Lower leg skin (tissue), 4 donors: ENCODE results near the gene SRA1. TPM values are rescaled to one million over a fixed set of nuclear protein-coding genes. Genes with fewer than 3 reads are reported as not detected.

Source experiments
- DNase-seq, 2 donors: peaks; one replicate each; pipeline ENCODE4 v3.0.0-alpha.2; 2019; ENCODE audit warnings: low spot score in 2 of 2
- H3K4me3 ChIP-seq: fragments of 200-600 bp; sonication (generic); 2 replicates; pipeline ENCODE4 v1.5.1; 2017; ENCODE audit warnings: mild to moderate bottlenecking, low read depth; ENCODE audit not compliant: poor library complexity, severe bottlenecking
- POLR2A ChIP-seq, 2 donors: fragments of 450-650 bp; IDR thresholded peaks; one replicate each; pipeline ENCODE4 v1.6.1; 2016 to 2017; ENCODE audit warnings: antibody characterized with exemption in 2 of 2, mild to moderate bottlenecking in 1 of 2, moderate library complexity in 1 of 2
- WGBS, 2 donors: methylation state at CpG; one replicate each; pipeline ENCODE4 v1.1.5; 2018; 5-methylcytosine and 5-hydroxymethylcytosine counted together
- intact Hi-C: fragments of 100-400 bp; cut with DNase I; formaldehyde crosslinking; loops from one replicate; pipeline ENCODE4 v1.15.0; 2023; ENCODE audit warnings: low total_unique reads
- total RNA-seq, 4 donors: library from RNA; depleted of rRNA; stranded (reverse); fragments of >200 nt; gene quantifications; one replicate each; pipeline ENCODE4 v1.1.0, GENCODE V29; 2016
- TF ChIP-seq, protein P1 (sequence below), 3 donors: fragments of 450-650 bp; IDR thresholded peaks; one replicate each; pipeline ENCODE4 v1.5.1; 2016; ENCODE audit warnings: antibody characterized with exemption in 3 of 3, mild to moderate bottlenecking in 3 of 3, moderate library complexity in 2 of 3

Gene SRA1
- total RNA-seq, 4 donors from 2014 or later: 11.4 to 23.9 (median 14.6) TPM

DNA sequence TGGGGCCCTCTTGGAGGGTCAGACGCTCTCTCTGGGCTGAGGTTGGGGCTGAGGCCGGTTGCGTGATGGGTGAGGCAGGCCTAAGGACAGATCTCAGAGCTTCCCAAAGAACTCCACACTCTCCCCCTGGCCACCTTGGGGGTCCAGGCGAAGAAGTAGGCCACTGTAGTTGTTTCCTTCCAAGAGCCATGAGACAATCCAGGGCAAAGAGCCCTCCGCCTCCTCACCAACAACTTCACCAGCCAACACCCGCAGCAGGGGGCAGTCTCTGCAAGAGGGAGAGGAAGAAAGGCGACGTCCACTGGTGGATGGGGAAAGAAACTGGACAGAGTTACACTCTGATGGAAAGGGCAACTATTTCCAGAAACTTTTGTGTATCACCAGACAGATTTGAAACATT is 18.0 kb upstream of the SRA1 start:
- 81 to 89% methylated on average over 8 of the region's 8 CpGs for WGBS, 2 donors
- intact Hi-C loops: no loop called here
- H3K4me3 ChIP-seq: no peak overlapping the region
- DNase-seq: no peak
- TF ChIP-seq, protein P1, sequence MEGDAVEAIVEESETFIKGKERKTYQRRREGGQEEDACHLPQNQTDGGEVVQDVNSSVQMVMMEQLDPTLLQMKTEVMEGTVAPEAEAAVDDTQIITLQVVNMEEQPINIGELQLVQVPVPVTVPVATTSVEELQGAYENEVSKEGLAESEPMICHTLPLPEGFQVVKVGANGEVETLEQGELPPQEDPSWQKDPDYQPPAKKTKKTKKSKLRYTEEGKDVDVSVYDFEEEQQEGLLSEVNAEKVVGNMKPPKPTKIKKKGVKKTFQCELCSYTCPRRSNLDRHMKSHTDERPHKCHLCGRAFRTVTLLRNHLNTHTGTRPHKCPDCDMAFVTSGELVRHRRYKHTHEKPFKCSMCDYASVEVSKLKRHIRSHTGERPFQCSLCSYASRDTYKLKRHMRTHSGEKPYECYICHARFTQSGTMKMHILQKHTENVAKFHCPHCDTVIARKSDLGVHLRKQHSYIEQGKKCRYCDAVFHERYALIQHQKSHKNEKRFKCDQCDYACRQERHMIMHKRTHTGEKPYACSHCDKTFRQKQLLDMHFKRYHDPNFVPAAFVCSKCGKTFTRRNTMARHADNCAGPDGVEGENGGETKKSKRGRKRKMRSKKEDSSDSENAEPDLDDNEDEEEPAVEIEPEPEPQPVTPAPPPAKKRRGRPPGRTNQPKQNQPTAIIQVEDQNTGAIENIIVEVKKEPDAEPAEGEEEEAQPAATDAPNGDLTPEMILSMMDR (IDR thresholded peaks at IDR 0.05): no peak
- TF ChIP-seq POLR2A (IDR thresholded peaks at IDR 0.05): no peak

- intact Hi-C loops: no loop called here
- WGBS, 2 donors: 53 to 64% methylated on average over 3 of the region's 3 CpGs
- DNase-seq: no peak
- TF ChIP-seq, protein P1 (IDR thresholded peaks at IDR 0.05): no peak
- TF ChIP-seq POLR2A (IDR thresholded peaks at IDR 0.05): no peak
- H3K4me3 ChIP-seq: no peak overlapping the region
These were observed 16.9 kb upstream of the SRA1 start for GRCh38 chr5:140574165-140574564.

DNA sequence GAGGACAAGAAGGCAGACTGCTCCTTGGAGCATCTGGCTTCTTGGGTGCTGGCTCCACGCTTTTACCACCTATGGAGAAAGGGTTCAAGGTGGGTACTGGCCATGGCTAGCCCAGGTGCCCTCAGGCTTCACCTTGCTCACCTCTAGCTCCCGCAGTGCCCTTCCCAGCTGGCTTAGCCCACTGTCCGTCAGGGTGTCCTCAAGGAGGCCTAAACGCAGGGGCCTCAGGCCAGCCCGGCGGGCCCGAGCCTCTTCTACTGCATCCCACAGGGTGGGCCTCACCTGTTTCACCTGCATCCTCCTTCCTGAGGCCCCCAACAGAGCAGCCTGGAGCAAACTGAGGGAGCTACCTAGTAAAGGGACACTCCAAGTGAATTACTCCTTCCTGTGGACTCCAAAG is 16.4 kb upstream of the SRA1 start:
- intact Hi-C loops: no loop called here
- no peak for TF ChIP-seq POLR2A (IDR thresholded peaks at IDR 0.05)
- TF ChIP-seq, protein P1 (IDR thresholded peaks at IDR 0.05): no peak
- no peak overlapping the region for H3K4me3 ChIP-seq
- 93 to 95% methylated on average over 7 of the region's 7 CpGs for WGBS, 2 donors
- no peak for DNase-seq

GRCh38 chr5:140571105-140571504 is 13.8 kb upstream of the SRA1 start:
- 66 to 73% methylated on average over 5 of the region's 5 CpGs for WGBS, 2 donors
- DNase-seq: no peak
- no peak for TF ChIP-seq POLR2A (IDR thresholded peaks at IDR 0.05)
- TF ChIP-seq, protein P1 (IDR thresholded peaks at IDR 0.05): no peak
- no peak overlapping the region for H3K4me3 ChIP-seq
- intact Hi-C loops: no loop called here

DNA sequence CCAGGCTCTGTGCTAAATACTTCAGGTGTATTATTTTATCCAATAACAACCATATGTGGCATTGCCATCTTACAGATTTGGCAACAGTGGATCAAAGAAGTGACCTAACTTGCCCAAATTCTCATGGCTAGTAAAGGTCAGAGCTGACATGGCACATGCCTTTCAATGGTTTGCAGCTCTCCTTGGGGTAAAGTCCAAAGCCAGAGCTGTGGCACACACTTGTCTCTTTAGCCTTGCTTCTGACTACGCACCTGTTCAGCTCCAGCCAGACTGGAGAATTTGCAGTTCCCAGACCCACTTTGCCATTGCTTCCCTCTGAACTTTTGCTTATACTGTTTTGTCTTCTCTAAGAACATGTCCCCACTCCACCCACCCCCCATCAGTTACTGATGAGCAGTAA is 13.2 kb upstream of the SRA1 start:
- DNase-seq: no peak
- H3K4me3 ChIP-seq: no peak overlapping the region
- TF ChIP-seq, protein P1 (IDR thresholded peaks at IDR 0.05): no peak
- TF ChIP-seq POLR2A (IDR thresholded peaks at IDR 0.05): no peak
- WGBS, 2 donors: 100% methylated on average over 1 of the region's 1 CpG
- intact Hi-C loops: no loop called here

DNA sequence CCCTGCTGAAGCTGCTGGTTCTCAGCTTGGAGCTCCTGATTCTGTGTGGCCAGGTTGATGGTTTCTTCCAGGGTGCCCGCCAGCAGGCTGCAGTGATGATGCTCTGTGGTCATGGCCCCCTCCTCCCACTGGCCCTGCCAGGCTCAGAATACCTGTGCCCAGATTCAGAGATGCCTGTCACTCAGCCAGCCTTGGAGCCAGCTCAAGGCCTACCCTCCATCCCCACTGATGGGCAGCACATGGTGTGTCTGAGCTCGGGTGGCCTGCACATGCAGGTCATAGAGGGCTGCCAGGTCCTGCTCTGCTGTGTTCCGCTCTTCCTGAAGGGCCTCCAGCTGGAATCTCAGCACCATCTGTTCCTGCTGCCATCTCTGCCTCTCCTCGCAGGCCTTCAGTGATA is 12.8 kb upstream of the SRA1 start:
- WGBS, 2 donors: 79 to 86% methylated on average over 3 to 4 of the region's 4 CpGs

More for the DNA sequence above, 12.8 kb upstream of the SRA1 start:
- intact Hi-C loops: no loop called here
- H3K4me3 ChIP-seq: no peak overlapping the region
- TF ChIP-seq, protein P1 (IDR thresholded peaks at IDR 0.05): no peak
- TF ChIP-seq POLR2A (IDR thresholded peaks at IDR 0.05): no peak
- DNase-seq: peak in 1 of 2 donors; percentile 11
